Activated CD4-positive, CD25-positive, alpha-beta regulatory T cell treated with anti-CD3 and anti-CD28 coated beads, Interleukin-2, amount 50 U/mL, for 16 hours (primary cell): ENCODE data around the gene RTL5.

Experiments used
- DNase-seq: peaks from one replicate; pipeline ENCODE4 v3.0.0-alpha.2; 2020; ENCODE audit warnings: low read depth, low spot score

RTL5 gene

GRCh38 chrX:72130156-72130761 is 1.5 kb downstream of the RTL5 start:
- no peak for DNase-seq

GRCh38 chrX:72129661-72130060 is 2.1 kb downstream of the RTL5 start:
- no peak for DNase-seq

- DNase-seq: no peak
Observed at GRCh38 chrX:72128881-72129280, 2.8 kb downstream of the RTL5 start.

DNA sequence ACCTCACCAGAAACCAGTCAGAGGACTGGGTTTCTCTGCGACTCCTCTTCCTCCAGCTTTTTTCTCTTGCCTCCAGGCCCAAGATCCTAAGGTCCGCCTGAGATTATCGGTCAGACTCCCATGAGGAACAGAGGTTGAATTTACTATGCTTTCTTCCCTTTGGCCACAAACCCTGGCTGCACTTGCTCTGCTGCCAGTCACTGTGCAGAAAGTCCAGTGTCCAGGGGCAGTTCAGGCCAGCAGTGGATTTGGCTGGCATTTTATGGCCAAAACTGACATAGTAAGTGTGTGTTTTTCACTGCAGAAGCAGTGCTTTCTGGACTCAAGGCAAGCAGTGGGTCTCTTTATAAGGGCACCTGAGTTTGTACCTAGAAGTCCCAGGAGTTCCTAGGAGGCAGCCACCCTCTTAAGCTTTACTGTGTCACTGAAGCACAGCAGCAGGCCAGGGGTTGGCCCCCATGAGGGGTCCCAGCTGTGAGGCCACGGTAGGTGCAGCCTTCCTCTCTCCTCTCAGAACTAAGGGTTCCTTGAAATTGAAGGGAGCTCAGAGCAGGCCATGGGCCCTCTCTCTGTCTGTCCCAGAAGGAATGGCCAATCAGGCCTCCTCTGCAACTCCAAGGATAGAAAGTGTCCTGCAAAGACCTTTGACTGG is 3.4 kb downstream of the RTL5 start:
- no peak for DNase-seq

DNA sequence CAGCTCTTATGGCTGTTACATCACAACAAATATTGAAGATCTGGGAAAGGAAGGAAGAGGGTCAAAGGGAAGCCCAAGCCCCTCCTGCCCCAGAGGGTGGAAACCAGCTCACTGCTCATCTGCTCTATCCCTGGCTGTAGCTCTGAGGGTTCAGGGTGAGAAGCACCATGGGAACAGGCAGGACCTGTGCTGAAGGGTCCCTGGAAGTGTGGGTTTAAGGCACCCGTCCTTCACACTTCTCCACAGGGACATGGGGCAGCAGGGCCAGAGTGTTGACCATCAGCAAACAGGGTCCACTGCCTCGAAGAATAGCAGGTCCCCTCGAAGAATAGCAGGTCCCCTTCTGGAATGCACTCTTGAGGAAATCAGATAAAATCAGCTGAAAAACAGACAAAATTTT is 4.4 kb downstream of the RTL5 start:
- DNase-seq: no peak

- peak; percentile 54 for DNase-seq
Observed at GRCh38 chrX:72126539-72127140, 5.1 kb downstream of the RTL5 start.

DNA sequence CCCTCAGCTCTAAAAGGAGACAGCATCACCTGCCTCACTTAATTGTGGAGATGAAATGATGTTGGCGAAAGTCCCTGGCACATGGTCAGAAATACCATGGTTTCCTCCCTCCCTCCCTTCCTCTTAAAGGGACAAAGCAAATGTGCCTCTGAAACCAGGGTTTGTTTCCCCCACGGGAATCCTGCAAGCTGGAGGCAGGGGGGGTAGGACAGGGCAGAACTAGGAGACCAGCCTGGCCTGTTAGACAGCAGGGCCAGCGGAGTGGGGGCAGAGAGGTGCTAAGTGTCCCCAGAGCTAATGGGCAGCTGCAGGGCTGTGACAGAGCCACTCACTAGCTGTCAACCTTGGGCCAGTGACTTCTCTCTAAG is 5.7 kb downstream of the RTL5 start:
- DNase-seq: no peak

- no peak for DNase-seq
Observed at GRCh38 chrX:72125331-72126047, 6.2 kb downstream of the RTL5 start.

- no peak for DNase-seq
Observed at GRCh38 chrX:72124540-72125201, 7.0 kb downstream of the RTL5 start.

DNA sequence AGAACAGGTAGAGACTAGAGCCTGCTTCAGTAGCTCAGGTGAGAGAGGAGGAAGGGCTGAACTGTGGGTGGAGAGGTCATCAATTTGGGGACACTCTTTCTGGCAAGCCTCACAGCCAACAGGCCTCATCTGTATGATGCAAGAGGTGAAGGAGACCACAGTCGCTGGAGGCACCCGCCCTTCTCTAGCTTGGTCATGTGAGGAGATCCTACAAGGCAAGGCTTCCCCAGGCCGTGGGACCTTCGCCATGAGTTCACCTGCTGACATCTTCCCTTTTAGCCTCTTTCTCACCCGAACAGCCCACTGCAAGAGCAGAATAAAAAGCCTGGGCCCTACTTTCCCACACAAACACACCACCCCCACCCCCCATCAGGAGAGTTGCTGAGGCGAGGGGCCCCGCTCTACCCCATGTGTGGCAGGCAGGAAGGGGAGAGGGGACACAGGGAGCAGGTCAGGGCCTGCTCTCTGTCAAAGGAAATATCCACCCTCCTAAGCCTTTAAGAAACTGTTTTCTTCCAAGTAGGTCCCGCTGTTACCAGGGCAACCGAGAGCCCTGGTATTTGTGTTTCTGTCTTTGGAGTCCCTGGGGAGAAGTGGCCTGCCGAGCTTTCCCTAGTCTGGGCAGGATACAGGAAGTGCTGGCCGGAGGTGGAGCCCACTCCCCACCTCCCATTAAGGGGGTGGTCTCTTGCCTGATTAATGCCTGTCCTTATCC is 8.1 kb downstream of the RTL5 start:
- DNase-seq: no peak

GRCh38 chrX:72122621-72123337 is 8.9 kb downstream of the RTL5 start:
- DNase-seq: no peak

DNA sequence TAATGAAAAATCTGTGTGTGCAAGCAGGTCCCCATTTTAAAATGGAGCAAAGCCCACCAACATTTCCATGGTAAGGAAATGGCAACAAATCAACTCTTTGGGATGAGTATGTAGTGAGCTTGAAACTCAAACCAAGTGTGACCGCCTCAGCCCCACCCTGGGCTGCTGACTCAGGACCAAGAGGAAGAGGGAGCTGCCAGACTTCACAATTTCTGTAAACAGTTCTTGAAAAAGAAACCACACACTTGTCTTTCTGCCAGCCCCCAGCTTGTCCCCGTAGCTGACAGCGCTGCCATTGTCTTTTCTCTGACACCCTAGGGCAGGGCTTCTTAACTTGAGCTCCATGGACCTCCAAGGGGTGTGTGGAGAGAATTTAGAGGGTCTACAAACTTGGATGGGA is 10.3 kb downstream of the RTL5 start:
- DNase-seq: no peak

DNA sequence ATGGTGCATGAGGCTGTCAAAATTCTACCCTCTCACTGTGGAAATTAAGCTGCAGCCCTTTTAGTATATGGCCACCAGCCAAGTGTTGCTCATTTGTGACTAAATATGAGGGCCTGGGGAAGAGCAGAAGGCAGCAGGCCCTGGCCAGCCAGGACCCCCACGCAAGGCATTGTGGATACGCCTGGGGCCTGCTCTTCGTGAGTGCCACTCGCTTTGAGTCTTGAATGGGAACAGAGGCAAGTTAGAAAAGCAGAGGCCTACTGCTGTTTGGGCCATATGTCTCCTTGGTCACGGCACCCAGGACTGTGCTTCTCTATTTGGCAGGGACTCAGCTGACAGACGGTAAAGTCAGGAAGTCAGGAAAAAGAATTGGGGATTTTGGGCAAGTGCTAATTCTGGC is 10.9 kb downstream of the RTL5 start:
- no peak for DNase-seq

DNA sequence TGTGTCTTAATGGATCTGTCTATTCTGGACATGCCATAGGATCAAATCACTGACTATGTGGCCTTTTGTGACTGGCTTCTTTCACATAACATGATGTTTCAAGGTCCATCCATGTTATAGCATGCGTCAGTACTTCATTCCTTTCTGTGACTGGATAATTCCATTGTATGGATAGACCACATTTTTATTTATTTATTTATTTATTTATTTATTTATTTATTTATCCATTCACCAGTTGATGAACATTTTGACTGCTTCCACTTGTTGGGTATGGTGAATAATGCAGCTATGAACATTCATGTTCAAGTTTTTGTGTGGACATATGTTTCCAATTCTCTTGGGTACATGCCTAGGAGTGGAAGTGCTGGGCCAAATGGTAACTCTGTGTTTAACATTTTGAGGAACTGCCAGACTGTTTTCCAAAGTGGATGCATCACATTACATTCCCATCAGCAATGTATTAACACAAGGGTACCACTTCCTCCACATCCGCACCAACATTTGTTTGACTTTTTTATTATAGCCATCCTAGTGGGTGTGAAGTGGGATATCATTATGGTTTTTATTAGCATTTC is 14.0 kb downstream of the RTL5 start:
- no peak for DNase-seq

- no peak for DNase-seq
Observed at GRCh38 chrX:72115380-72115779, 16.3 kb downstream of the RTL5 start.

GRCh38 chrX:72114807-72115206 is 16.9 kb downstream of the RTL5 start:
- no peak for DNase-seq

- no peak for DNase-seq
Observed at GRCh38 chrX:72114306-72114705, 17.4 kb downstream of the RTL5 start.

DNA sequence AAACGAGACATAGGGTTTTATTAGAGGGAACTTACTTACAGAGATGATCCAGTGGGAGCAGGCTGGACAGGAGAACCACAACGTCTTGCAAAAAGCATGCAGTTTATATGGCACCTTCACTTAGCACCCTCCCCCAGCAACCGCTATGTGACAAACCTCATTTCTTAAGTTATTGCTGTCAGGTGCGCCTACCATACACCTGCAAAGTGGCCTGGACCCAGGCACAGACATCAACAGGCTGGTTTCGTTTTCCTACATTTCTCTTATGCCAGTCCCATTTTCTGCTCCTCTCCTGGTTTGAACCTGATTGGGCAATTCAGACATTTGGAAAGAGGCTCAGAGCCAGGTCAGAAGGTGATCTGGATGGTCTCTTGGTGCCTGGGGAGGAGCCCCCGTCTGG is 18.3 kb downstream of the RTL5 start:
- no peak for DNase-seq

- DNase-seq: no peak
Observed at GRCh38 chrX:72110876-72111708, 20.6 kb downstream of the RTL5 start.
